GM19463 (cell line): ENCODE measurements around the gene OR52B6.
"Not testable (repeated sequence)": the region's sequence is repeated elsewhere in the genome, so short reads cannot be mapped to it uniquely, and the experiment has no call there.

Experiments used
- ATAC-seq: cut with Tn5 transposase; IDR thresholded peaks from one replicate; pipeline ENCODE4 v1.9.1; 2021; ENCODE audit warnings: mild to moderate bottlenecking, moderate library complexity; ENCODE audit not compliant: unreplicated experiment

The OR52B6 gene

DNA sequence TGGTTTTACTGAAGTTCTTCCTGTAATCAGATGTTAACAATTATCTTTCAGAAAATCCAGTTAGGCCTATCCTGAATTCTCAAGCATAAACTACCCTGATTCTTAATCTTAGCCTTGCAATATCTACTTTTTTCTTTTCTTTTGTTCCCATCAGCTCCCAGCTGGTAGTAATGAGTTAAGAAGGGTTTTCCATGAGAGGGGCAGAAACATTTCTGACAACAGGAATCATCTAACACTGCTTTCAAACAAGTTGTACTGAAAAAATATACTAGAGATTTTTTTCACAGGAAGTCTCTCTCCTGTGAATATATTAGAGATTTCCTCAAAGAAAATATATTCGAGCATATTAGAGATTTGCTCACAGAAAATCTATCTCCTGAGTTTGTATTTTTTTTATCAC lies 12.5 kb downstream of the OR52B6 start:
- ATAC-seq, result no peak

DNA sequence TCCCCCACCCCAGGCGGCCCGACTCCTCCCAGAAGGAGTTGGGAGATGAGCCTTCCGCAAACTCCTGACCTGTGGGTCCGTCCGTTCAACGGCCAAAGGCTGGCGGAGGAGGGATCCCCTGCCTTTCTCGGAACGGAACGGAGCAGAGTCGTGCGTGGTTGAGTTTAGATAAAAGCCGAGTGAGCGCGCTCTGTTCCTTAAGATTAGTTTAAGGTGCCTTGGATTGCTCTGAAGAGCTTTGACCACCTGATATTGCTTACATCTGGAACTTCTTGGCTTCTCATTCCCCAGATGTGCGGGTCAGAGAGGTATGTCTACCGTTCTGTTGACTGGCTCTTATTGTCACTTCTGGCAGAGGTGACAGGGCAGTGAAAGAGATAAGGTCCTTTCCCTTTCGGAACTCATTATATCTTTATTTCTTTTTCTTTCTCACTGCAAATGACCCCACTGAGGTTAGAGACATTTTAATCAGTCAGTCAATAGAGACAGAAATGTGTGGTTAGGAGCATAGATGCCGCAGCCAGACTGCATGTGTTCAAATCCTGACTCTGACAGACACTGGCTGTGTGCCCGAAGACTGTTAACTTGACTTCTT lies 16.0 kb downstream of the OR52B6 start, which contains the start of gene TRIM6:
TRIM6 (plus strand) TSS at position 31 of the 595 bp plus-strand sequence; CDS start at position 292, 261 bp downstream.
- ATAC-seq, result peak; percentile 41

DNA sequence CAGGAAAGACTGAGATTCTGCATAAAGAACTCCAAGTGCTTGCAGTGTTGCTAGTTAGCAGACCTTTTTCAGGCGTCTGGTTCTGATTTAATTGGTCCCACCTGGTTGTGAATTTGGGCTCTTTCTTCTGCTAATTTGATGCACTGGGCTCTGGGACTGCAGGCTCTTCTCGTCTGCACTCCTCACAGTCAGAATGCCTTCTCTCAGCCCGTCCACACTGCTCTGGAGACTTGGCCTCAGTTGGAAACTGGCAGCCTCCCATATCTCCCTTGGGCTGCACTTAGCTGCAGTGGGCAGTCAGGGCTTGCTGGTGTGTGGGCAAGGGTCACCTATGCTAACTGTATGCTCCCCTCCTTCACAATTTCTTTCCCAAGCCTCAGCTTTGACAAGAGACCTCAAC lies 17.3 kb downstream of the OR52B6 start:
- ATAC-seq, result no peak

DNA sequence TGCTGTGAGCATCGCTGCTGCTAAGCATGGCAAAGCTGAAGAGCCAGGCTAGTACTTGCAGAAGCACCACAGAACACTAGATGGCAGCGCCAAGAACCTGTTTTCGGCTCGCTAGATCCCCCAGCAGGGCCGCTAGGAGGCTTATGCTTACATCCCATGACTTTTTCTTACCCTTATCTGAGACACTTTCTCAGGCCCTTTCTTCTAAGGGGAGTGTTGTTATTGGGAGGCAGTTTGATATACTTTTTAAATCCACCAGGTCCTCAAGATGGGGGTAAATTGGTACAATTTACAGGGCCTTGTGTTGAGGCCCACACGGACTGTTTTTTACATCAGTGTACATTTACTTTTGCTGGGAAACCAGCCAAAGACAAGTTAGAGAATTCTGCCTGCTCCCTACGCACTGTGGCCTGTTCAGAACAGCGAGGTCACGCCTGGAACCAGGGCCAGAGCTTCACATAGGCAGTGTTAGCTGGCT lies 19.7 kb downstream of the OR52B6 start:
- ATAC-seq, result peak; percentile 83

DNA sequence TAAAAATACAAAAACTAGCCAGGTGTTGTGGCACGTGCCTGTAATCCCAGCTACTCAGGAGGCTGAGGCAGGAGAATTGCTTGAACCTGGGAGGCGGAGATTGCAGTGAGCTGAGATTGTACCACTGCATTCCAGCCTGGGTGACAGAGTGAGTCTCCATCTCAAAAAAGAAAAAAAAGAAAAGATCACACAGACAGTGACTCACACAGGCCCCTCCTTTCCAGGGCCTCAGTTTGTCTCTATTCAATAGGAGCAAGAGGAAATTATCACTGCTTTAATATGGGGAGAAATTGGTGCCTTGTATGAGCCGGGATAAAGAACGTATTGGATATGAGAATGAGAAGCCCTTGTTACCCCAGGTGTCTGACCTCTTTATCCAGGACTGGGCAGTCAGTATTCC lies 22.1 kb downstream of the OR52B6 start:
- not testable (repeated sequence) for ATAC-seq

DNA sequence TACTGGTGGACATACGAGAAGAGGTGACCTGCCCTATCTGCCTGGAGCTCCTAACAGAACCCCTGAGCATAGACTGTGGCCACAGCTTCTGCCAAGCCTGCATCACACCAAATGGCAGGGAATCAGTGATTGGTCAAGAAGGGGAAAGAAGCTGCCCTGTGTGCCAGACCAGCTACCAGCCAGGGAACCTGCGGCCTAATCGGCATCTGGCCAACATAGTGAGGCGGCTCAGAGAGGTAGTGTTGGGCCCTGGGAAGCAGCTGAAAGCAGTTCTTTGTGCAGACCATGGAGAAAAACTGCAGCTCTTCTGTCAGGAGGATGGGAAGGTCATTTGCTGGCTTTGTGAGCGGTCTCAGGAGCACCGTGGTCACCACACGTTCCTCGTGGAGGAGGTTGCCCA lies 22.6 kb downstream of the OR52B6 start:
- no peak for ATAC-seq

DNA sequence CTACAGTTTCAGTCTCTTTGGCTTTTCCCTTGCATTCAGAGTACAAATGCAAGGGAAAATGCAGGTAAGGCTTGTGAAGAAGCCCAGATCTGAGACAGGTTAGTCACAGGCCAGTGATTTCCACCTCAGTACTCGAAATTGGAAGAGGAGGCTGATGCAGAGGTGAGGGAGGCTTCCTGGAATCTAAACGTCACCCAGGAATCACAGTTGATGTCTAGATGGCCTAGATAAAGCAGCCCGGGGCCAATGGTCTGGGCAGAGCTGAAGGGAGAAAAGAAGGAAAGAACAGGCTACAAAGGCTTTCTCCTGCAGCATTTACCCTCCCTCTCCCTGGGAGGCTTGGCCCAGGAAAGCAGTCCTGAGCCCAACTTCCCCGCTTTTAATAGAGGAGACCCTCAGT lies 24.2 kb downstream of the OR52B6 start:
- no peak for ATAC-seq

DNA sequence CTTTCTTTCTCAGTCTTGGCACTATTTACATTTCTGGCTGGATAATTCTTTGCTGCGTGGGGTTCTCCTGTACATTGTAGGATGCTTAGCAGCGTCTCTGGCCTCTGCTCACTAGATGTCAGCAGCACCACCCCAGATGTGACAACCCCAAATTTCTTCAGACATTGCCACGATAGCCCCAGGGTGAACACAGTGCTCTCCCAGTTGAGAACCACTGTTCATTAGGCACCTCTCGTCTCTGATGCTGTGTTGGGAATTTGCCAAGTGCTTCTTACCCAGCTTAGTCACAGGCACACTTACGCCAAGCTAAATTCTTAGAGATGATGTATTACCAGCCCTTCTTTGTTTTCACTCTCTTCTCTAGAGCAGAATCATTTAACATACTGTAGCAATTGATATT lies 25.2 kb downstream of the OR52B6 start:
- ATAC-seq, result no peak

DNA sequence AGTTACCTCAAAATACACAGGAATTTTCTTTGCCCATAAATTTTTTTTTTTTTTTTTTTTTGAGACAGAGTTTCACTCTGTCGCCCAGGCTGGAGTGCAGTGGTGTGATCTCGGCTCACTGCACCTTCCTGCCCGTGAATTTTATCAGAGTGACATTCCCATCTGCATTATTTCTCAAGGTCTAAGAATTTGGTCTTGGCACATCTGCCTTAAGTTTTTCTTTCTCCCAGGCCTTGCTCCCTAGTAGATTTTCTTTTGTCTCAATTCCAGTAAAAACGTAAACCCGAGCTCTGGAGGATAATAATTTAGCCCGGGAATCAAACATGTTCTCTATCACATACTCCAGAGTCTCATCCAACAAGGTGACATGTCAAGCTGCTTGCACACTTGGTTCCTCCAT lies 28.1 kb downstream of the OR52B6 start:
- no peak for ATAC-seq

DNA sequence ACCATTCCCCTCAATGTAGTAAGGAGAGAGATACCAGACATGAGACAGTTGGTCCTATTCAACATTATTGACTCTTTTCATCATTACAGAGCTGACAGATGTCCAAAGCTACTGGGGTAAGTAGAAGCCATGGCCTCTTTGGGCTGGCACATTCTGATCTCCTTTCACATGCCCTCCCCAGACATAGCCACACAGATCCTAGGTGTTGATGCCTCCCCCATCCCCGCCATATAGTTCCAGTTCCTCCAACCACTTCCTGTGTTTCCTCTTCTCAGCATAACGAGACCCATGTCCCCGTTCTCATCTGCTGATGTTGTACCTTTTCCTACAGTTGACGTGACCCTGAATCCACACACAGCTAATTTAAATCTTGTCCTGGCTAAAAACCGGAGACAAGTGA lies 29.8 kb downstream of the OR52B6 start:
- ATAC-seq, result no peak

DNA sequence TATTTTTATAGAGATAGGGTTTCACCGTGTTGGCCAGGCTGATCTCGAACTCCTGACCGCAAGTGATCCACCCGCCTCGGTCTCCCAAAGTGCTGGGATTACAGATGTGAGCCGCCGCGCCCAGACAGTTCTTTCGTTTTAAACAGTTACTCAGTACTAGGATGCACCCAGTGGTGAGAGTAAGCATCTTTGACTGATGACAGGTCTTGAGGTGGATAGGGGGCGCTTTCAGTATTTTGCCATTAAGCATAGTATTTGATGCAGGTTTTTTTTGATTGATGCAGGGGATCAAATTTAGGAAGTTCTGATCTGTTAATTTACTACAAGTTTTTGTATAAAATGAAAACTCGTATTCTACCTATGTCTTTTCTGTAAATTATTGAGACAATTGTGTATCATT lies 30.9 kb downstream of the OR52B6 start:
- no peak for ATAC-seq

DNA sequence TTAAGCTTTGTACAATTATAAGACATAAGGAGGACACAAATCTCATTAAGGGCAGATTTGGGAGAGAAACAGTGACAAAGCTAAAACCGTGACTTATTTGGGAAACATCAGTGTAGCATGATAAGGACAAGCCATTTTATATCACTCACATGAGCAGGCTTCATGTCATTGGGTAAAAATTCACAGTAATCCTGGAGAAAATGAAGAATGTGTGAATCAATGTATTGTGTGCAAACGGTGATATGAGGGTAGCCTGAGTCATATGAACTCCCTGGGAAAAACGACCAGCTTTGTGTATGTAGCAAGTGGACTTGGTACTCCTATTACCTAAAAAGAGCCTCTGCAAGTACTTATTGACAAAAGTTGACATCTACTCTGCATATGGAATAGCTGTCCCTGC lies 38.1 kb downstream of the OR52B6 start:
- no peak for ATAC-seq

DNA sequence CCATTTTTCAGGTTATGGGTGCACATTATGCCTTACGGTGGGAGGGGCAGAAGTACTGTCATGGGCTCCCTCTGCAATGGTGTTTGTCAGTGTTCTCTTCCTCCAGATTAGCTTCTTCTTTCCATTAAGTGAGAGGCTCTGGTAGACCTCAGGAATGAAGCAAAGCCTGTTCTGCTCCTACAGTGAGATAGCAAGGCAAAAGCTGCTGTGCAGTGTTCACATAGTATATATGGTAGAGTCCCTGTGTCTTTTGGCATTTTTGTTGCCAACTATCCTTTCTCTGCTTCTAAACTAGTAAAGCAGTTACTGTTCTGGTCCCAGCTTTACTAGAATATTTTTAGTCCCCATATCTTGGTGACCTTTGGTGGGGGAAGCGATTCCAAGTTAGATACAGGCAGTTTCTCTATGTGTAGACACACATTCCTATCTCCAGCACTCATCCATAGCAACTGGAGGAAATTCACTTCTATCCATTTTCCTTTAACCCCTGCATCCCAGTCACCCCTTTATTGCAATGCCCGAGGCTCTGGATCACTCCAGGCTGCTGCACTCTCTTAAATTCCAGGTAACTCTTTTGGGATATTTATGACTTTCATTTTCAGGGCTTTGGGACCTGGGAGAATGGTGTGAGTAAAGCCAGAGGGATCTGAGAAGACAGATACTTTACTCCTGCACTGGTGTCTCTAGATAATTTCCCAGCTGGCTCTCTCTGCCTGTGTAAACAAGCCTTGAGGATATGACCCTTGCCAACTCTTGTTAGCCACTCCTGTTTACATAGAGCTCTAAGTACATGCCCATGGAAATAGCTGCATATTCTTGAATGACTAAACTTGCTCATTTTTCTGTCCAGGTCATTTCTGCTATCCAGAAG lies 40.2 kb downstream of the OR52B6 start:
- ATAC-seq, result no peak

DNA sequence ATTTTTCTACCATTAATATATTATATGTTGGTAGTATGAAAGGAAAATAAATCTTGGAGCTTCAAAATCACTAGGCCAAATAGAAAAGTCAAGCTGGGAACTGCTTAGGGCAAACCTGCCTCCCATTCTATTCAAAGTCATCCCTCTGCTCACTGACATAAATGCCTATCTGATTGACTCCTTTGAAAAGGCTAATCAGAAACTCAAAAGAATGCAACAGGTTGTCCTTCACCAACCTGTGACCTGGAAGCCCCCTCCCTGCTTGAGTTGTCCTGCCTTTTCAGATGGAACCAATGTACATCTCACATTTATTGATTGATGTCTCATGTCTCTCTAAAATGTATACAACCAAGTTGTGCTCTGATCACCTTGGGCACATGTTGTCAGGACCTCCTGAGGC lies 40.9 kb downstream of the OR52B6 start:
- no peak for ATAC-seq

DNA sequence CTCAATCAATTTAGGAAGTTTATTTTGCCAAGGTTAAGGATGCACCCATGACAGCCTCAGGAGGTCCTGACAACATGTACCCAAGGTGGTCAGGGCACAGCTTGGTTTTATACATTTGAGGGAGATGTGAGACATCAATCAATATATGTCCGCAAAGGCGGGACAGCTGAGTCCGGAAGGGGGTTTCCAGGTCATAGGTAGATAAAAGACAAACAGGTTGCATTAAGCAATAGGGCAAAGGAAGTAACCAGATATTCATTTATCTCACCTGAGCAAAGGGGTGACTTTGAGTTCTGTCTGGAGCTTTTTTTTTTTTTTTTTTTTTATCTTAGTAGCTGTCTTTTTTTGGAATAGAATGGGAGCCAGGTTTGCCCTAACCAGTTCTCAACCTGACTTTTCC lies 42.1 kb downstream of the OR52B6 start:
- ATAC-seq, result no peak

DNA sequence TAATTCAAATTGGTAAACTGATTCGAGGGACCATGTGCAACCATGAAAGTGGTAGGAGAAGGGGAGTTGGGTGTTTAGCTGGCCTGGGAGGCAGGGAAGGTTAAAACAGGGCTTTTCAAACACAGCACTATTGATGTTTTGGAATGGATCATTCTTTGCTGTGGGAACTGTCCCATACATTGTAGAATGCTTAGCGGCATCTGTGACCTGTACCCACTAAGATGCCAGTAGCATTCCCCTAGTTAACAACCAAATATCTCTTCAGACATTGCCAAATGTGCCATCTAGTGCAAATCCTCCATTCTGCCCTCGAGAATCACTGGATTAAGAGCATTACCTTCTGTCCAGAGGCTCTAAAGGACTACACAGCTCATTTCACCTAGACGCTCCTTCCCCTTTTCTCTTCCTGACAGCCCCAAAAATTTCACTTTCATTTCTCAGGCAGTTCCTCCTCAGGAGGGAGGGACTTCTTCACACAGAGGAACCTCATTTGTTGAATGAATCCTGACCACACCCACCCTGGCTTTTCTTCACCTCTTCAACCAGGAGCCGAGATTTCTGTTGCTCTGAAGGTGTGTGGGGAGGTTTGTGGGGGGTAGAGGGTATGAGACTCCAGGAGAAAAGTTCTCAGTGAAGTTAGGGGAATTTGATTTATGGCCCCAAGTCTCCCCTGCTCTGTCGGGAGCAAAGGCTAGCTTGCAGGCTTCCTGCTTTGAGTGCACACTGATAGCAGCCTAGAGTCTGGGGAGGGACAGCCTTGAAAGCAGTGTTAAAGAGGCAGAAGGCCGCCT lies 44.0 kb downstream of the OR52B6 start, which contains the start of gene TRIM34:
TRIM34 (plus strand) TSS at position 513 of the 791 bp plus-strand sequence. CDS start 7,331 bp downstream, outside the sequence.
- ATAC-seq, result peak; percentile 93

DNA sequence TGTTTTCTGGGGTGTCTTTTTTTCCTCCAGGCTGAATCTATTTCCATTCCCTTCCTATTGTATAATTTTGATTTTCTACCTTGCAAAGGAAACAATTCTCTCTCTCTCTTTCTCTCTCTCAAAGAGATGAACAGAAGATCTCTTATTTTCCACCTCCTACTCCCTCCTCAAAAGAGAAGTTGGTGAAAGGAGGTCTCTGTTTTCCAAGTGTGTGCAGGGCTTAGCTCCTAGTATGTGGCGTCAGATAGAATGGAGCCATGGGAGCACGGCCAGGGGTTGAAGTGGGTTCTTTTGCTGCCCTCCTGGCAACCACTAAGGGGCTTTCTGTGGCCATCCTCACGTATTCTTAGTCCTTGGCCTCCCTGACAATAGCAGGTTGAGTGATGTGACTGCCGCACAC lies 44.6 kb downstream of the OR52B6 start:
- ATAC-seq, result no peak

DNA sequence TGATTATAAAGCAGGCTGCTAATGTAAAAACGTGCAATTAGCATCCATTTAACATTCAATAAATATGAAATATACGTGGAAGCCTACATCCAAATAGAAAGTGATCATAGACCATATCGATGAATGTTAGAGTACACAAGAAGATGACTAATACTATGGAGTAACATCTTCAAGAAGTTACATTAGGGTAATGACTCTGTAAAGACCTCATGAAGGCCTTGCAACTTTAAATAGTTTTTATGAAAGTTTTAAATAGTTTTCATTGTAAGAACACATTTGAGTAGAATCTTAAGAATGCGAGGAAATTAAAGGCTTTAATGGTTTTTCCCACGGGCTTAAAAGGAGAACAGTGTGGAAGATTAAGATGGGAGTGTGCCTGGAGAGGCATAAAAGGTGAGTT lies 45.5 kb downstream of the OR52B6 start:
- no peak for ATAC-seq

DNA sequence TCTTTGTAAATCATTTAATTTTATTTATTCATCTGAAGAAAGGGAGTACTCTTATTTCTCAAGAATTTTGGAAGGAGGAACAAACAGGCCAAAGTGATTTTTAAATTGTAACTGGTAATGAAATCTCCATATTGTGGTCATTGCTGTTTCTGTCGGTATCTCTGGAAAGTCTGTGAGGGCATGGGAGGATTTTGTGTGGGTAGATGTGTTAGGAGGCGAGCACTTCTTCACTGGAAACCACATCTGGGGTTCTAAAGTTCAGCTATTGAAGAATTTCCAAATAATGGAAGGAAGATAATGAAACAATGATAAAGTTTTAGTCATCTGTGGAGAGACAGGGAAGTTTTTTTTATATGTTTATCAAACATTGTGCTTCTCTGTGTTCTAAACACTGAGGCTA lies 50.7 kb downstream of the OR52B6 start:
- peak; percentile 18 for ATAC-seq
